NCI-H2107 treated with DMSO at 0.1 percent for 48 hours (cell line): ENCODE data around the gene ENTPD2.

Experiments used
- DNase-seq: peaks from one replicate; lab custom pipeline; 2025; ENCODE audit not compliant: unreplicated experiment; lab: John Stamatoyannopoulos, UW

ENTPD2 gene

GRCh38 chr9:137031904-137032640 lies 21.8 kb downstream of the ENTPD2 start, which contains the start of gene FUT7:
TSS of gene FUT7 (minus strand) at chr9:137032088. CDS start at chr9:137031991, 97 bp downstream.
- no peak for DNase-seq

- DNase-seq, result no peak
These were observed 23.0 kb downstream of the ENTPD2 start for GRCh38 chr9:137030538-137031527.

GRCh38 chr9:137030006-137030405 lies 23.9 kb downstream of the ENTPD2 start:
- no peak for DNase-seq

- peak; percentile 35 for DNase-seq
These were observed 24.6 kb downstream of the ENTPD2 start for GRCh38 chr9:137029058-137029936.

- peak; percentile 58 for DNase-seq
These were observed 25.4 kb downstream of the ENTPD2 start for GRCh38 chr9:137028263-137029057.

GRCh38 chr9:137027369-137028262 lies 26.2 kb downstream of the ENTPD2 start, which contains the start of gene ABCA2:
TSS of gene ABCA2 (minus strand) at chr9:137028237. CDS start at chr9:137028140, 97 bp downstream.
- no peak for DNase-seq

GRCh38 chr9:137026828-137027227 lies 27.0 kb downstream of the ENTPD2 start:
- DNase-seq, result peak; percentile 19

- no peak for DNase-seq
These were observed 27.5 kb downstream of the ENTPD2 start for GRCh38 chr9:137026384-137026783.

GRCh38 chr9:137025517-137025966 lies 28.3 kb downstream of the ENTPD2 start:
- DNase-seq, result peak; percentile 93

- DNase-seq, result no peak
These were observed 30.3 kb downstream of the ENTPD2 start for GRCh38 chr9:137023583-137023991.

GRCh38 chr9:137023157-137023556 lies 30.7 kb downstream of the ENTPD2 start:
- DNase-seq, result no peak

GRCh38 chr9:137022662-137023008 lies 31.2 kb downstream of the ENTPD2 start:
- DNase-seq, result no peak

- no peak for DNase-seq
These were observed 31.7 kb downstream of the ENTPD2 start for GRCh38 chr9:137021979-137022661.

GRCh38 chr9:137021568-137021978 lies 32.3 kb downstream of the ENTPD2 start:
- no peak for DNase-seq

GRCh38 chr9:137020771-137021567 lies 32.9 kb downstream of the ENTPD2 start:
- DNase-seq, result no peak

- DNase-seq, result no peak
These were observed 33.8 kb downstream of the ENTPD2 start for GRCh38 chr9:137019891-137020683.
